ENCODE data around the gene CEP55. TPM values are rescaled to one million over a fixed set of nuclear protein-coding genes. Genes with fewer than 3 reads are reported as not detected.

The CEP55 gene
- total and polyA plus RNA-seq, 9 of the 15 experiments (the other 6 are each of a cell fraction or from before 2014, with no cell fraction given) = 4.4 to 32.5 (median 18.1) TPM

DNA sequence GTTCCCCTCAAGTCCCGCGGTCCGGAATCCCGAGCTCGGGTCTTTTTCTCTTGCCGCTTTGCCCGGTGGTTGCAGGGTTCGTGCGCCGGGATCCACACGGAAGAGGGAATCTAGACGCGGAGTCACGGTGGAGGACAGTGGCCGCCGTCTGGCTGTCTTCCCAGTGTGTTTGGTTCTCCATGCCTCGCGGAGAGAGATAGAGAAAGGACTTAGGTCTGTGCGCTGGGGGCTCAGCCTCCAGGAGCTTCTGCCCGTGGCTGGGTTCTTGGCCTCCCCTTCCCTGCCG, 71.6 kb downstream of the CEP55 start:
- intact Hi-C loops (cut with micrococcal nuclease) (no loop called here), in situ Hi-C loops (cut with MboI) (no loop called here)
- Histone ChIP-seq H3K4me2 (ENCODE audit: insufficient read depth, low read length) (no peak overlapping the region), H3K4me3 (no peak overlapping the region), H3K9me3 (replicated peaks; ENCODE audit: control insufficient read depth, insufficient read depth, low read depth, low read length) (no peaks in the 10 kb centered on the region), H3K27me3 (ENCODE audit: control insufficient read depth in 2 of 2, insufficient read depth in 2 of 2, low read length in 2 of 2) (peaks cover 7 to 45% of the 10 kb centered on the region in 2 experiments; a peak in 4 of 5 replicates), H4K20me1 (replicated peaks; ENCODE audit: control insufficient read depth, insufficient read depth, low read length) (no peaks in the 10 kb centered on the region), H3K4me1 (replicated peaks in 1 of 2; ENCODE audit: control insufficient read depth in 2 of 2, insufficient read depth in 2 of 2, low read length in 2 of 2) (peaks cover 0 to 7% of the 10 kb centered on the region in 2 experiments; a peak in 2 of 5 replicates), H3K27ac (ENCODE audit: extremely low read depth, low read depth, low read length) (no peak overlapping the region), H3K36me3 (ENCODE audit: control insufficient read depth, insufficient read depth, low read length) (no peaks in the 10 kb centered on the region), H3K9me1 (ENCODE audit: control insufficient read depth, insufficient read depth, low read length) (no peaks in the 10 kb centered on the region), H3K9ac (ENCODE audit: insufficient read depth in 1 of 2, low read depth in 2 of 2, low read length in 2 of 2) (no peak overlapping the region), H3K79me2 (ENCODE audit: control insufficient read depth, insufficient read depth, low read length) (no peaks in the 10 kb centered on the region), H2AFZ (ENCODE audit: low read depth, low read length) (no peak overlapping the region)
- ATAC-seq (no peak), FAIRE-seq (no peak), DNase-seq (ENCODE audit: extremely low read depth in 1 of 4, low spot score in 3 of 4) (no peak)
- WGBS (ENCODE audit: insufficient coverage, low coverage, missing lambda C conversion rate) = 4% methylated on average over 21 of the region's 21 CpGs
- no TSS peak for BruUV-seq (replicated peaks)
- CTCF ChIA-PET (ENCODE audit: low intra/inter-chr PET ratio) = no interaction called here
- POLR2A ChIA-PET = interaction anchor here (0.9 kb wide), 1 partner anchor 13 kb away, joined by 4 read pairs; no protein-coding TSS in a partner anchor
- TF ChIP-seq GABPA (tag; conservative IDR thresholded peaks at IDR 0.05; ENCODE audit: low read depth) (no peak), TOE1 (IDR thresholded peaks at IDR 0.05; ENCODE audit: borderline replicate concordance) (no peak), TOE1 (CRISPR knock-in tag; IDR thresholded peaks at IDR 0.05; ENCODE audit: borderline replicate concordance, low read depth) (no peak), ZNF143 (CRISPR knock-in tag; IDR thresholded peaks at IDR 0.05) (no peak), ZNF274 (IDR thresholded peaks at IDR 0.05; ENCODE audit: borderline replicate concordance, low read depth, low read length) (no peak), HEY1 (CRISPR knock-in tag; IDR thresholded peaks at IDR 0.05; ENCODE audit: borderline replicate concordance) (no peak), CHD4 (IDR thresholded peaks at IDR 0.05; ENCODE audit: insufficient read depth, insufficient replicate concordance, low read depth, low read length, poor library complexity, severe bottlenecking) (no peak)
- TF ChIP-seq, protein P1, sequence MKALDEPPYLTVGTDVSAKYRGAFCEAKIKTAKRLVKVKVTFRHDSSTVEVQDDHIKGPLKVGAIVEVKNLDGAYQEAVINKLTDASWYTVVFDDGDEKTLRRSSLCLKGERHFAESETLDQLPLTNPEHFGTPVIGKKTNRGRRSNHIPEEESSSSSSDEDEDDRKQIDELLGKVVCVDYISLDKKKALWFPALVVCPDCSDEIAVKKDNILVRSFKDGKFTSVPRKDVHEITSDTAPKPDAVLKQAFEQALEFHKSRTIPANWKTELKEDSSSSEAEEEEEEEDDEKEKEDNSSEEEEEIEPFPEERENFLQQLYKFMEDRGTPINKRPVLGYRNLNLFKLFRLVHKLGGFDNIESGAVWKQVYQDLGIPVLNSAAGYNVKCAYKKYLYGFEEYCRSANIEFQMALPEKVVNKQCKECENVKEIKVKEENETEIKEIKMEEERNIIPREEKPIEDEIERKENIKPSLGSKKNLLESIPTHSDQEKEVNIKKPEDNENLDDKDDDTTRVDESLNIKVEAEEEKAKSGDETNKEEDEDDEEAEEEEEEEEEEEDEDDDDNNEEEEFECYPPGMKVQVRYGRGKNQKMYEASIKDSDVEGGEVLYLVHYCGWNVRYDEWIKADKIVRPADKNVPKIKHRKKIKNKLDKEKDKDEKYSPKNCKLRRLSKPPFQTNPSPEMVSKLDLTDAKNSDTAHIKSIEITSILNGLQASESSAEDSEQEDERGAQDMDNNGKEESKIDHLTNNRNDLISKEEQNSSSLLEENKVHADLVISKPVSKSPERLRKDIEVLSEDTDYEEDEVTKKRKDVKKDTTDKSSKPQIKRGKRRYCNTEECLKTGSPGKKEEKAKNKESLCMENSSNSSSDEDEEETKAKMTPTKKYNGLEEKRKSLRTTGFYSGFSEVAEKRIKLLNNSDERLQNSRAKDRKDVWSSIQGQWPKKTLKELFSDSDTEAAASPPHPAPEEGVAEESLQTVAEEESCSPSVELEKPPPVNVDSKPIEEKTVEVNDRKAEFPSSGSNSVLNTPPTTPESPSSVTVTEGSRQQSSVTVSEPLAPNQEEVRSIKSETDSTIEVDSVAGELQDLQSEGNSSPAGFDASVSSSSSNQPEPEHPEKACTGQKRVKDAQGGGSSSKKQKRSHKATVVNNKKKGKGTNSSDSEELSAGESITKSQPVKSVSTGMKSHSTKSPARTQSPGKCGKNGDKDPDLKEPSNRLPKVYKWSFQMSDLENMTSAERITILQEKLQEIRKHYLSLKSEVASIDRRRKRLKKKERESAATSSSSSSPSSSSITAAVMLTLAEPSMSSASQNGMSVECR (CRISPR knock-in tag; IDR thresholded peaks at IDR 0.05) = no peak
- TF ChIP-seq, protein P2, sequence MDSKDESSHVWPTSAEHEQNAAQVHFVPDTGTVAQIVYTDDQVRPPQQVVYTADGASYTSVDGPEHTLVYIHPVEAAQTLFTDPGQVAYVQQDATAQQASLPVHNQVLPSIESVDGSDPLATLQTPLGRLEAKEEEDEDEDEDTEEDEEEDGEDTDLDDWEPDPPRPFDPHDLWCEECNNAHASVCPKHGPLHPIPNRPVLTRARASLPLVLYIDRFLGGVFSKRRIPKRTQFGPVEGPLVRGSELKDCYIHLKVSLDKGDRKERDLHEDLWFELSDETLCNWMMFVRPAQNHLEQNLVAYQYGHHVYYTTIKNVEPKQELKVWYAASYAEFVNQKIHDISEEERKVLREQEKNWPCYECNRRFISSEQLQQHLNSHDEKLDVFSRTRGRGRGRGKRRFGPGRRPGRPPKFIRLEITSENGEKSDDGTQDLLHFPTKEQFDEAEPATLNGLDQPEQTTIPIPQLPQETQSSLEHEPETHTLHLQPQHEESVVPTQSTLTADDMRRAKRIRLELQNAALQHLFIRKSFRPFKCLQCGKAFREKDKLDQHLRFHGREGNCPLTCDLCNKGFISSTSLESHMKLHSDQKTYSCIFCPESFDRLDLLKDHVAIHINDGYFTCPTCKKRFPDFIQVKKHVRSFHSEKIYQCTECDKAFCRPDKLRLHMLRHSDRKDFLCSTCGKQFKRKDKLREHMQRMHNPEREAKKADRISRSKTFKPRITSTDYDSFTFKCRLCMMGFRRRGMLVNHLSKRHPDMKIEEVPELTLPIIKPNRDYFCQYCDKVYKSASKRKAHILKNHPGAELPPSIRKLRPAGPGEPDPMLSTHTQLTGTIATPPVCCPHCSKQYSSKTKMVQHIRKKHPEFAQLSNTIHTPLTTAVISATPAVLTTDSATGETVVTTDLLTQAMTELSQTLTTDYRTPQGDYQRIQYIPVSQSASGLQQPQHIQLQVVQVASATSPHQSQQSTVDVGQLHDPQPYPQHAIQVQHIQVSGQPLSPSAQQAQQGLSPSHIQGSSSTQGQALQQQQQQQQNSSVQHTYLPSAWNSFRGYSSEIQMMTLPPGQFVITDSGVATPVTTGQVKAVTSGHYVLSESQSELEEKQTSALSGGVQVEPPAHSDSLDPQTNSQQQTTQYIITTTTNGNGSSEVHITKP (IDR thresholded peaks at IDR 0.05; ENCODE audit: partially characterized antibody) = no peak
- TF ChIP-seq, protein P3, sequence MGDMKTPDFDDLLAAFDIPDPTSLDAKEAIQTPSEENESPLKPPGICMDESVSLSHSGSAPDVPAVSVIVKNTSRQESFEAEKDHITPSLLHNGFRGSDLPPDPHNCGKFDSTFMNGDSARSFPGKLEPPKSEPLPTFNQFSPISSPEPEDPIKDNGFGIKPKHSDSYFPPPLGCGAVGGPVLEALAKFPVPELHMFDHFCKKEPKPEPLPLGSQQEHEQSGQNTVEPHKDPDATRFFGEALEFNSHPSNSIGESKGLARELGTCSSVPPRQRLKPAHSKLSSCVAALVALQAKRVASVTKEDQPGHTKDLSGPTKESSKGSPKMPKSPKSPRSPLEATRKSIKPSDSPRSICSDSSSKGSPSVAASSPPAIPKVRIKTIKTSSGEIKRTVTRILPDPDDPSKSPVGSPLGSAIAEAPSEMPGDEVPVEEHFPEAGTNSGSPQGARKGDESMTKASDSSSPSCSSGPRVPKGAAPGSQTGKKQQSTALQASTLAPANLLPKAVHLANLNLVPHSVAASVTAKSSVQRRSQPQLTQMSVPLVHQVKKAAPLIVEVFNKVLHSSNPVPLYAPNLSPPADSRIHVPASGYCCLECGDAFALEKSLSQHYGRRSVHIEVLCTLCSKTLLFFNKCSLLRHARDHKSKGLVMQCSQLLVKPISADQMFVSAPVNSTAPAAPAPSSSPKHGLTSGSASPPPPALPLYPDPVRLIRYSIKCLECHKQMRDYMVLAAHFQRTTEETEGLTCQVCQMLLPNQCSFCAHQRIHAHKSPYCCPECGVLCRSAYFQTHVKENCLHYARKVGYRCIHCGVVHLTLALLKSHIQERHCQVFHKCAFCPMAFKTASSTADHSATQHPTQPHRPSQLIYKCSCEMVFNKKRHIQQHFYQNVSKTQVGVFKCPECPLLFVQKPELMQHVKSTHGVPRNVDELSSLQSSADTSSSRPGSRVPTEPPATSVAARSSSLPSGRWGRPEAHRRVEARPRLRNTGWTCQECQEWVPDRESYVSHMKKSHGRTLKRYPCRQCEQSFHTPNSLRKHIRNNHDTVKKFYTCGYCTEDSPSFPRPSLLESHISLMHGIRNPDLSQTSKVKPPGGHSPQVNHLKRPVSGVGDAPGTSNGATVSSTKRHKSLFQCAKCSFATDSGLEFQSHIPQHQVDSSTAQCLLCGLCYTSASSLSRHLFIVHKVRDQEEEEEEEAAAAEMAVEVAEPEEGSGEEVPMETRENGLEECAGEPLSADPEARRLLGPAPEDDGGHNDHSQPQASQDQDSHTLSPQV (IDR thresholded peaks at IDR 0.05) = no peak

Data from K562 (cell line).